RCC 7860 (cell line): ENCODE data around the gene ANKS1A.

Experiments
- DNase-seq: peaks from one replicate; pipeline ENCODE4 v3.0.0-alpha.2; 2015; ENCODE audit warnings: low spot score
- FAIRE-seq: peaks from 2 replicates; lab custom pipeline; 2012; peaks lifted over from hg19 to GRCh38; lab: Jason Lieb, UNC

Gene ANKS1A

GRCh38 chr6:35034411-35035191, 145.5 kb downstream of the ANKS1A start:
- FAIRE-seq (no peak), DNase-seq (no peak)

GRCh38 chr6:35035481-35036030, 146.5 kb downstream of the ANKS1A start:
- FAIRE-seq (no peak), DNase-seq (no peak)

- DNase-seq, result no peak
Observed at GRCh38 chr6:35036059-35036827, 147.2 kb downstream of the ANKS1A start.

GRCh38 chr6:35036828-35037663, 148.0 kb downstream of the ANKS1A start:
- FAIRE-seq (no peak), DNase-seq (no peak)

More at GRCh38 chr6:35036059-35036827, 147.2 kb downstream of the ANKS1A start:
- no peak for FAIRE-seq

GRCh38 chr6:35037664-35038038, 148.6 kb downstream of the ANKS1A start:
- DNase-seq (no peak), FAIRE-seq (no peak)

GRCh38 chr6:35038076-35038475, 149.0 kb downstream of the ANKS1A start:
- no peak for DNase-seq
- no peak for FAIRE-seq

GRCh38 chr6:35040398-35040797, 151.3 kb downstream of the ANKS1A start:
- FAIRE-seq (no peak), DNase-seq (no peak)

GRCh38 chr6:35041086-35041861, 152.2 kb downstream of the ANKS1A start:
- DNase-seq (no peak), FAIRE-seq (no peak)

- no peak for FAIRE-seq
- DNase-seq, result no peak
Observed at GRCh38 chr6:35042031-35042815, 153.2 kb downstream of the ANKS1A start.

GRCh38 chr6:35043381-35044130, 154.5 kb downstream of the ANKS1A start:
- FAIRE-seq, result no peak
- DNase-seq, result no peak

- DNase-seq, result no peak
- FAIRE-seq, result no peak
Observed at GRCh38 chr6:35044145-35044745, 155.2 kb downstream of the ANKS1A start.

- DNase-seq (no peak), FAIRE-seq (no peak)
Observed at GRCh38 chr6:35044761-35045421, 155.8 kb downstream of the ANKS1A start.

- FAIRE-seq, result no peak
Observed at GRCh38 chr6:35046103-35046502, 157.0 kb downstream of the ANKS1A start.

GRCh38 chr6:35046862-35047261, 157.8 kb downstream of the ANKS1A start:
- DNase-seq (no peak), FAIRE-seq (no peak)

More at GRCh38 chr6:35046103-35046502, 157.0 kb downstream of the ANKS1A start:
- no peak for DNase-seq

GRCh38 chr6:35047265-35048011, 158.4 kb downstream of the ANKS1A start:
- DNase-seq (no peak), FAIRE-seq (no peak)

GRCh38 chr6:35048031-35048613, 159.1 kb downstream of the ANKS1A start:
- FAIRE-seq (no peak), DNase-seq (no peak)

GRCh38 chr6:35048631-35049083, 159.6 kb downstream of the ANKS1A start:
- FAIRE-seq (no peak), DNase-seq (no peak)
